Measurements from ENCODE around the gene UBE2H. TPM values are rescaled to one million over a fixed set of nuclear protein-coding genes. Genes with fewer than 3 reads are reported as not detected.

The UBE2H gene
- total RNA-seq, 1 donor from 2014 or later: 68.5 TPM

- Histone ChIP-seq H3K27me3 (peaks cover 45% of the 10 kb centered on the region), H3K36me3 (no peaks in the 10 kb centered on the region), H3K4me1 (peaks cover 79% of the 10 kb centered on the region), H3K9me3 (no peaks in the 10 kb centered on the region), H3K4me3 (peak overlapping the region in 1 of 2 donors; percentile 22), H3K27ac (no peak overlapping the region)
- intact Hi-C loops (cut with DNase I): no loop called here
- DNase-seq (ENCODE audit: extremely low spot score in 2 of 2): no peak
- TF ChIP-seq CTCF (IDR thresholded peaks at IDR 0.05) (no peak), POLR2A (IDR thresholded peaks at IDR 0.05) (no peak), POLR2AphosphoS5 (IDR thresholded peaks at IDR 0.05; ENCODE audit: insufficient read depth in 1 of 2, low read depth in 1 of 2) (no peak)
Measured at GRCh38 chr7:129781928-129782817, 170.6 kb downstream of the UBE2H start.

GRCh38 chr7:129780974-129781927 lies 171.5 kb downstream of the UBE2H start:
- TF ChIP-seq CTCF (IDR thresholded peaks at IDR 0.05) (no peak), POLR2A (IDR thresholded peaks at IDR 0.05) (no peak), POLR2AphosphoS5 (IDR thresholded peaks at IDR 0.05; ENCODE audit: insufficient read depth in 1 of 2, low read depth in 1 of 2) (no peak)
- Histone ChIP-seq H3K27me3 (peaks cover 45% of the 10 kb centered on the region), H3K9me3 (no peaks in the 10 kb centered on the region), H3K4me1 (peaks cover 78% of the 10 kb centered on the region), H3K27ac (no peak overlapping the region), H3K4me3 (peak overlapping the region; percentile 47 to 51), H3K36me3 (no peaks in the 10 kb centered on the region)
- intact Hi-C loops (cut with DNase I): no loop called here
- DNase-seq (ENCODE audit: extremely low spot score in 2 of 2): no peak

Small RNA genes within 50 kb of the gene (small RNA-seq; reads per million reads assigned to genes)
- not detected for gene RF00019

Other genes starting within 250 kb of the UBE2H start
- gene ZC3HC1, start 98.4 kb upstream of the UBE2H start, total RNA-seq: 10.1 TPM
- 13.5 TPM for gene KLHDC10, start 117.6 kb upstream of the UBE2H start, total RNA-seq